GM18502 (cell line): ENCODE measurements around the gene PRKN.

ENCODE experiments used
- ATAC-seq: cut with Tn5 transposase; IDR thresholded peaks from one replicate; pipeline ENCODE4 v1.9.1; 2021; ENCODE audit warnings: mild to moderate bottlenecking; ENCODE audit not compliant: unreplicated experiment, poor library complexity

The PRKN gene

DNA sequence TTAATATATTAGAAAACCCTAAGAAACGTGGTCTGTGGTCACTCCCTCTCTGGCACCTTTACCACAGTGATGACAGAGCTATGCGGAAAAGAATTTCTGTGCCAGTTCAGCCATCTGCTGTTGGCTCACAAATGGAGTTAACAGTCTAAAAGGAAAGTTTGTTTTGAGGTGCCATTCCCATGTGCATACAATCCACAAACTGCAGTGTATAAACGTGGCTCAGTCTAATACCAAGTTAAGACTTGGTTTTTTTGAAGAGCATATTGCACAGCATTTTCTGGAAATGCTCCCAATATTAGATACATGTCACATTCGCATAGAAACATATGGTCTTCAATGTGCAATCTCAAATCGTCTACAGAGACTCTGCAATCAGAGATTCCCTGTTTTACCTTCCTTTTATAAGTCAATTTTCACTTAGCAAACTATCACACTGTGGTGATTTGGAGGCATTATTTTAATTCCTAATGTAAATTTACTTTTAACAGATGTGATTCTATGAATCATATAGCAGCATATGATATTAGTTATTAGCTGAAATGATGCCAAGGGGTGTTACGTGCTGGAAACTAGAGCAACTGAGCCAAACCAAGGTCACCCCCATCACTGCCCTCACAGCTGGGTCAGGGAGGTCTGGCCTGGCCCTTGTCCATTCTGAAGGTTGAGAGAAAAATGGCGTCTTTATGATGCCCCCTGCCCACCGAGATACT lies 383.5 kb downstream of the PRKN start:
- no peak for ATAC-seq

DNA sequence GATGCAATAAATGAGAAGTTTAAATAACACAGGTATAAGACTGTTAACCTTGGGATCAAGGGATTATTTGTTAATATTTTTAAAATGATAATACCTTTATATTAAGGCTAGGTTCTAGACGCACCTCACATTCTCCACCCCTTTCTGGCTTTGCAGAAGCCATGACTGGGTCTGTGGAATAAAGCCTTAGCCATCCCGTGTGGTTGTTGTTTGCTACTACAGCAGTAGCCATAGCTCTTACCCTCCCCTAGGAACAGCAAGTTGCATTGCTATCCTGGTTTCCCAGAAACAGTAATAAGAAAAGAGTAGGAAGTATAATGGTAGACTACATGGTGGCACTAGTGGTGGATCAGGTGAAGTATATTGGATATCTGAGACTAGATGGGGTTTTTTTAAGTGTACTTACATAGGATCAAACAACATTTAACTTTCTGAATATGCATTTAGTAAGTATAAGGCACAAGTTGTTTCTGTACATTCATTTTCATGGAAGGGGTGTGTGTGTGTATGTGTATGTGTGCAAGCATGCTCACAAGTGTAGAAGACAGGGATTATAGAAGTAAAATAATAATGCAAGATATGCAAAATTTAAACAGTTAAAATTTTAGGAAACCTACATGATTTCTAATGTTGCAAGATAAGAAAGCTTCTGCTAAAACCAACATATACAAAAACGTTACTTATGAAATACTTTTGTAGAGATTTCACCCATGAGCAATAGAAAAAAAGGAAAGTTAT lies 384.2 kb downstream of the PRKN start:
- no peak for ATAC-seq

GRCh38 chr6:162337412-162337811 lies 390.2 kb downstream of the PRKN start:
- no peak for ATAC-seq

DNA sequence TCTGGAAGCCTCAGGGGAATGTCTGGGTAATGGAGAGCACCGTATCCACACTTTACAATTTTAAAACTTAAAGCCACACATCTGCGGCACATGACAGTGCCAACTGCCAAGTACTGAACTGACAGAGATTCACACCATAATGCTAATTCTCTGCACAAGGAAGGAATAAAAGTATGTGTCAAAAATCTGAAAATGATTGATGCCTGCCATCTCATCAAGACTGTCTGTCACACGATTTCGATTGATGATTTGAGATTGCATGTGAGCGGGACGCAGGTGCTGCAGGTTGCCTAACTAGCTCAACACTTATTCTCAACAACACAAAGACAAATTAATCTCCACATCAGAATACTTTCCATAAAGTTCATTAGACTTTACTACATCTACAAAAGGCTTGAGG lies 391.2 kb downstream of the PRKN start:
- no peak for ATAC-seq

DNA sequence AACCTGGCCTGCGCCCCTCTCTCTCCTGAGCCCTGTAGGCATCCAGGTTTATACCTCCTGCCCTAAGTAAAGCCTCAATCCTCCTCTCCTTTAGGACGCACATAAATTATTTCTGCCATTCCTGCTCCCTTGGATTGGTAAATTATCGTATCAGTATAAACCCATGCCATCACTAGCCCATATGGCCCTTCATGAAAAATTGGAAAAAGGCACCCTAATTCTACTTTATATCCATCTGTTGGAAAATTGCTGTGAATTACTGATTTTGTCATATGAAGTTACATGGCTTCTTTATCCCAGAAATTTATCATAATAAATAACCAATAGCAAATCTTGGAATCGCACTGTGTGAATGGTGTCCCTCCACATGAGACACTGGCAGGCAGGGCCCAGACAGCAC lies 395.2 kb downstream of the PRKN start:
- ATAC-seq, result no peak

DNA sequence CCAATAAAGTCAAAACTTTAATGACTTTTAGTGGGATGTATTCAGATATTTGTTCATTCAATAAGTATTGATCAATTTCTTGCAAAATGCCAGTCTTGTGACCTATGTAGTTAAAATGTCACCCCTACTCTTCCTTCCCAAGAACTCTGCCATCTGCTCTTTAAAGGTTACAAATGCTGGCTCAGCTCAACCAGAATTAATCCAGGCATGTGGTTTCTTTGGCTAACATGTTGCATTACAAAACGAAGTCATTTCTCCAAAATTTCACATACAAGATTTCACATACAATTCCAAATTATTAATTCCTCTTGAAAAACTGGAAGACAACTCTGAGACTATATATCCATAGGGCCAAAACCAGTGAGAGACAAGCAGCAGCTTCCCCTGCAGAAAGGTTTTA lies 395.7 kb downstream of the PRKN start:
- no peak for ATAC-seq

GRCh38 chr6:162325826-162326225 lies 401.7 kb downstream of the PRKN start:
- ATAC-seq, result no peak

DNA sequence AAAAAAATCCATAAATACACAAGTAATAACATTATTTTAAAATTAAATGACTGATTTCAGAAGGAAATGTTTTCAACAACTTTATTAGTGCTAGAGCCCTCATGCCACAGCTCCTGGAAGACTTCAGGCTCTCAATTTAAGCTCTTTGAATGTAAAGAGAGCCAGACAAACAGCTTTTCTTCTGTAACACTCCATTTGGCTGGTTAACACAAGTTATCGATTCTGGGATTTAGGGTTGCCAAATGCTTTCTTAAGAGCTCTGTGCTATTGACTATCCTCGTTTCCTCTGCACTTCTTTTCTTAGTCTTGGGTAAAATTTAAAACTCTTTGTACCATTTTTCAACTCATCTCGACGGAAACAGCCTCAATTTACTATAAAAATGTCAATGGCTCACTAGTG lies 402.5 kb downstream of the PRKN start:
- ATAC-seq, result no peak

DNA sequence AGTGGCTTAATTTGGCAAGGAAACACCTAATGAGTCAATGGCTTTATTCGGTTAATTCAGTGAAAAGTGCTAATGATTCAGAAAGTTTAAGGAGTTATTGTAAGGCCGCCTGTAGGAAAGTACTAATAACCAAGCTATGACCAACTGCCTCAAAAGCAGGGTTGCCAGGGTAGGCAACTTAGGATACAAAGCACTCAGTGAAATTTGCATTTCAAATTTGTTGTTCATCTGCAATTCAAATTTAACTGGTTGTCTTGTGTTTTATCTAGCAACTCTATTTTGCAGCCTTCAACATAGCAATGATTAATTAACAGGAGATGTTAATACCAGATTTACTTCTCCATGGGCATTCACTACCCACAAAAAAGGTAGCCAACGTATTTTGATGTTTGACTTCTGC lies 412.3 kb downstream of the PRKN start:
- ATAC-seq, result no peak

GRCh38 chr6:162313922-162314660 lies 413.5 kb downstream of the PRKN start:
- ATAC-seq, result no peak

- no peak for ATAC-seq
Observed at GRCh38 chr6:162307865-162308264, 419.7 kb downstream of the PRKN start.

GRCh38 chr6:162306616-162307015 lies 420.9 kb downstream of the PRKN start:
- no peak for ATAC-seq

DNA sequence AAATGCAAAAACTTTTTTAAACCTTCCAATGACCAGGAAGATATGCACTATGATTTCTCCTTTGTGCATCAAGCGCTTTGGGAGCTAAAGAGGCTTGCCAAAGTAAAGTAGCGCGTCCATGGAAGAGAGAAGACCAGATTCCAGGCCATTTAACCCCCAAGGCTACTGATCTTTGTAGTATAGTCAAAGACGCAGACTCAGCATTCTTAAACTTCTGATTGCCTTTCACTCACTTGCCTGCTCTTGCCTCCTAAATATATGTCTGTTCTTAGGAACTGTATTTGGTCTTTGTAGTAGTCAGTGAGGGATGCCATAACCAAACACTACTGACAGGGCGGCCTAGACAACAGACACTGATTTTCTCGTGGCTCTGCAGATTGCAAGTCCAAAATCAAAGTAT lies 426.4 kb downstream of the PRKN start:
- no peak for ATAC-seq

DNA sequence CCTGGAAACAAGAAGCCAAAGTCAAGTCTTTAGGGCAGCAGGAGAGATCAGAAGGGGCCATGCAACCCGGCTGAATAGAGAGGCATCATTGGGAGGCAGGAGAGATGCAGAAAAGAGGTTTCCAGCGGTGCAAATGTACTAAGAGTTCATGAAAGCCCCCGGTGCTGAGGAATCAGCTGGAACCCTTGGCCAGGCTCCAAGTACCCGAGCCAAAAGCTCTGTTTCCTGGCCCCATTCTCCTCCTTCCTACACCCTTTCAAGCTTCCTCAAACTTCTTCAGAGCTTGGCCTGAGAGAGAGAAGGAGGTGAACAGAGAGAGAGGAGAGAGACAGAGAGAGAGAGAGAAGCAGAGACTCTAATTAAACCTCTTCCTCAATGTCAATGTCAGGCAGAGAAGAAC lies 433.5 kb downstream of the PRKN start:
- ATAC-seq, result no peak

DNA sequence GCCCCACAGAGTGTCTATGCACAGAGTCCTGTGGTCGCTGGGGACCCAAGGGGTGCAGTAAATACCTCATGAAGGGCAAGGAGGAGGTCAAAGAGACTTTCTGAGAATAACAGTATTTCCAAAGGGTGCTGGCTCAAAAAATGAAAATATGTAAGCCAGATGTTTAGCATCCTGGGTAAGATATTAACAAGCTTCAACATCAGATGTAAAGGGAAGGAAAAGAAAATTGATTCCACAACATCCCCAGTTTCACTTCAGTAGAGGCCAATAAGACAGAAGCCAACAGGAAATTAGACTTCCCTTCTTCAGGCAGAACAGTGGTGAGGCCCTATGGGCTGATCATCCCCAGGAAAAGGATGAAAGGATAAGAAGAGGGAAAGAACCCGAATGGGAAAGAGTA lies 434.7 kb downstream of the PRKN start:
- no peak for ATAC-seq

GRCh38 chr6:162290846-162291465 lies 436.6 kb downstream of the PRKN start:
- no peak for ATAC-seq

- ATAC-seq, result no peak
Observed at GRCh38 chr6:162289972-162290371, 437.6 kb downstream of the PRKN start.

DNA sequence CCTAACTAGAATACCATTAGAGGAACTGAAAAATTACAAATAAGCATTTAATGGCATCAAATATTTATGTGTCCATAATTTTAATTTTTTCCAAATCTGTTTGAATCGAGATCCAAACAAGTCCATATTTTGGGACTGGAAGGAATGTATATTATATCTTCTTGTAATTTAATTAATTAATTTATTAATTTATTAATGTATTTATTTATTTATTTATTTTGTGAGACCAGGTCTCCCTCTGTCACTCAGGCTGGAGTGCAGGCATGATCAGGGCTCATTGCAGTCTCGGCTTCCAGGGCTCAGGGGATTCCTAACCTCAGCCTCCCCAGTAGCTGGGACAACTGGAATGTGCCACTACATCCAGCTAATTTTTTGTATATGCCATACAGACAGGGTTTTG lies 453.6 kb downstream of the PRKN start:
- no peak for ATAC-seq

DNA sequence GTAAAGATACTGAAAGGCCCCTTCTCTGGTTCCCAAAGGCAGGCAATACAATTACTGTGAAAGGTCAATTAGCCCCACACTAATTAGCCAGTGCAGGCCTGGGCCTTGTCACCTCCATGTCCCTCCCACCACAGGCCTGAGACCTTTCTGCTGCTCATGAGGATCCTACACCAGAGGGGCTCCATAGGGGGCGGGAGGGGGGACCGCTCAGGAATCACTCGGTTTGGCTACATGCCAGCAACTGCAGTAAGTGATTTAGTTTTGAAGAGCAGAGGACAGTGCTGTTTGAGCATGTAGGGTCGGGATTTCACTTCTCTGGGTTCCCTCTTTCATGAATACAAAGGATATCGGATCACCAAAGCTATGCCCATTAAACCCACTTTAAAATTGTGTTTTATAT lies 455.6 kb downstream of the PRKN start:
- ATAC-seq, result no peak

GRCh38 chr6:162270966-162271365 lies 456.6 kb downstream of the PRKN start:
- no peak for ATAC-seq

- no peak for ATAC-seq
Observed at GRCh38 chr6:162267641-162268040, 459.9 kb downstream of the PRKN start.
